Heart right ventricle (tissue), 16 donors: ENCODE data around the gene SH3RF1. TPM values are rescaled to one million over a fixed set of nuclear protein-coding genes. Genes with fewer than 3 reads are reported as not detected.
A peak's percentile ranks its signal among the peaks of the same experiment; 100 is the strongest.

ENCODE experiments used
- ATAC-seq, 8 donors: fragments of 200-7000 bp; cut with Tn5 transposase; one replicate each; pipeline ENCODE4 v1.9.1; 2020; ENCODE audit warnings: mild to moderate bottlenecking in 8 of 8, moderate library complexity in 8 of 8, moderate number of reproducible peaks in 1 of 8
- DNase-seq, 2 donors: peaks; one replicate each; pipeline ENCODE4 v3.0.0-alpha.2; 2020
- H3K27ac ChIP-seq, 10 donors: fragments of 200-600 bp; sonication (generic) in 2 of 10; one replicate each; pipeline versions ENCODE4 v1.5.0 to v1.8.0; 2020 to 2022; ENCODE audit warnings: mild to moderate bottlenecking in 3 of 10
- H3K27me3 ChIP-seq, 7 donors: fragments of 200-600 bp; one replicate each; pipeline ENCODE4 v1.8.0; 2021 to 2022; ENCODE audit warnings: mild to moderate bottlenecking in 2 of 7
- H3K36me3 ChIP-seq, 9 donors: fragments of 200-600 bp; sonication (generic) in 1 of 9; one replicate each; pipeline versions ENCODE4 v1.5.0 to v1.8.0; 2020 to 2022; ENCODE audit warnings: mild to moderate bottlenecking in 2 of 9
- H3K4me1 ChIP-seq, 9 donors: fragments of 200-600 bp; sonication (generic) in 1 of 9; one replicate each; pipeline versions ENCODE4 v1.5.0 to v1.8.0; 2020 to 2022; ENCODE audit warnings: mild to moderate bottlenecking in 4 of 9
- H3K4me3 ChIP-seq, 10 donors: fragments of 200-600 bp; sonication (generic) in 2 of 10; one replicate each; pipeline versions ENCODE4 v1.5.0 to v1.8.0; 2020 to 2022; ENCODE audit warnings: mild to moderate bottlenecking in 7 of 10, moderate library complexity in 2 of 10
- H3K9me3 ChIP-seq, 11 donors: fragments of 200-600 bp in 10 of 11; sonication (generic) in 2 of 11; one replicate each; pipeline versions ENCODE4 v1.5.0 to v1.8.0; 2013 to 2022; ENCODE audit warnings: mild to moderate bottlenecking in 2 of 11, control low read depth in 1 of 11, moderate library complexity in 1 of 11
- CTCF ChIP-seq, 9 donors: fragments of 200-600 bp; sonication (generic) in 2 of 9; IDR thresholded peaks; one replicate each; pipeline versions ENCODE4 v1.5.0 to v1.8.0; 2021 to 2022; ENCODE audit warnings: antibody characterized with exemption in 9 of 9, mild to moderate bottlenecking in 5 of 9, moderate library complexity in 1 of 9
- WGBS, 2 donors: extraction: QIAGEN DNeasy Blood & Tissue Kit; methylation state at CpG; one replicate each; pipeline ENCODE4 v1.1.7; 2013; ENCODE audit warnings: inconsistent platforms in 1 of 2; 5-methylcytosine and 5-hydroxymethylcytosine counted together
- intact Hi-C, 10 donors: fragments of 100-400 bp; cut with DNase I; formaldehyde crosslinking; loops; one replicate each; pipeline versions ENCODE4 v1.11.1 to v1.14.2; 2022
- polyA plus RNA-seq, 2 donors: library from polyadenylated mRNA; stranded (reverse); fragments of 200-250 nt; gene quantifications; one replicate each; pipeline ENCODE4 v1.2.3, GENCODE V29; 2013
- total RNA-seq, 10 donors: library from RNA; stranded (reverse); fragmentation: NEBNext Ultra II Directional in 3 of 10; extraction: Animal tissue kit (Norgen Biotek cat#: 25700) in 3 of 10; gene quantifications; one replicate each; pipeline versions ENCODE4 v1.2.1 to v1.2.4, GENCODE V29; 2021 to 2023
- donor health status: Arrhythmogenic right ventricular cardiomyopathy.
- donor health status: ischemic (EF 13 %, LVEDD 7.1; RV severe dilation, severe dysfunction).
- donor health status: healthy with polysubstance abuse.
- donor health status: DM: no; HTN: yes; CAD: no.
- donor health status: DM: no; HTN: no; CAD: no.
- donor health status: ischemic (EF 25% LVEDD 6.9; RV normal size, moderate dysfunction).
- donor health status: ischemic (EF 25% LVEDD 5.7; RV mildly dilated, moderate dysfunction).
- donor health status: healthy.
- donor health status: DM: yes; HTN: yes; CAD: no.
- donor health status: Ischemic cardiomyopathy.
- donor health status: ischemic (EF 35%, LVEDD 5.7; RV mildly dilated, moderate dysfunction).
- donor health status: nonischemic (EF 11% LVEDD 7.7; RV severe dilation, severe dysfunction).
- donor health status: DM: yes; HTN: yes; CAD: no.
- donor health status: PGD.
- donor health status: ischemic (EF 29% LVEDD 5.4; RV normal size, mild dysfunction).
- donor health status: nonischemic (EF 23%, LVEDD 6.1; RV moderate dilation, normal function).

Gene SH3RF1
- total and polyA plus RNA-seq, 12 donors = 2.6 to 11.7 (median 8.9) TPM

GRCh38 chr4:169256856-169257761, 13.6 kb downstream of the SH3RF1 start:
- no peaks in the 10 kb centered on the region for H3K36me3 ChIP-seq
- H3K9me3 ChIP-seq = no peaks in the 10 kb centered on the region
- peaks cover 3 to 90% (median 66%) of the 10 kb centered on the region in 9 donors for H3K4me1 ChIP-seq
- no peak for ATAC-seq
- WGBS, 2 donors = 61 to 69% methylated on average over 4 of the region's 4 CpGs
- no peak overlapping the region for H3K4me3 ChIP-seq
- no peak for DNase-seq
- intact Hi-C loops = no loop called here
- H3K27me3 ChIP-seq = no peaks in the 10 kb centered on the region
- no peak overlapping the region for H3K27ac ChIP-seq
- TF ChIP-seq CTCF (IDR thresholded peaks at IDR 0.05) = no peak

GRCh38 chr4:169256101-169256612, 14.6 kb downstream of the SH3RF1 start:
- H3K4me1 ChIP-seq = peaks cover 5 to 95% (median 73%) of the 10 kb centered on the region in 9 donors

GRCh38 chr4:169254546-169254983, 16.2 kb downstream of the SH3RF1 start:
- Histone ChIP-seq H3K4me3 (no peak overlapping the region), H3K9me3 (no peaks in the 10 kb centered on the region), H3K27me3 (no peaks in the 10 kb centered on the region), H3K27ac (peak overlapping the region in 4 of 10 donors; percentile 0 to 21 (median 17)), H3K36me3 (no peaks in the 10 kb centered on the region), H3K4me1 (peaks cover 2 to 89% (median 68%) of the 10 kb centered on the region in 9 donors)
- peak in 1 of 2 donors; percentile 41 for DNase-seq
- ATAC-seq = peak in 7 of 8 donors; percentile 37 to 79 (median 61)
- intact Hi-C loops = no loop called here
- no peak for TF ChIP-seq CTCF (IDR thresholded peaks at IDR 0.05)
- 35 to 42% methylated on average over 5 of the region's 5 CpGs for WGBS, 2 donors

More at GRCh38 chr4:169256101-169256612, 14.6 kb downstream of the SH3RF1 start:
- WGBS, 2 donors = 78 to 79% methylated on average over 3 of the region's 3 CpGs
- TF ChIP-seq CTCF (IDR thresholded peaks at IDR 0.05) = no peak
- H3K27me3 ChIP-seq = no peaks in the 10 kb centered on the region
- no peak for DNase-seq
- H3K9me3 ChIP-seq = no peaks in the 10 kb centered on the region
- H3K36me3 ChIP-seq = no peaks in the 10 kb centered on the region
- no peak overlapping the region for H3K27ac ChIP-seq
- no peak for ATAC-seq
- intact Hi-C loops = no loop called here
- H3K4me3 ChIP-seq = no peak overlapping the region

GRCh38 chr4:169253904-169254303, 16.9 kb downstream of the SH3RF1 start:
- 0 to 7% methylated on average over 1 of the region's 1 CpG for WGBS, 2 donors

More at GRCh38 chr4:169253904-169254303, 16.9 kb downstream of the SH3RF1 start:
- intact Hi-C loops = no loop called here
- H3K27ac ChIP-seq = peak overlapping the region in 2 of 10 donors; percentile 17 to 21
- H3K9me3 ChIP-seq = no peaks in the 10 kb centered on the region
- TF ChIP-seq CTCF (IDR thresholded peaks at IDR 0.05) = no peak
- no peaks in the 10 kb centered on the region for H3K36me3 ChIP-seq
- H3K4me3 ChIP-seq = no peak overlapping the region
- no peaks in the 10 kb centered on the region for H3K27me3 ChIP-seq
- ATAC-seq (no peak), DNase-seq (no peak)
- H3K4me1 ChIP-seq = peaks cover 2 to 88% (median 68%) of the 10 kb centered on the region in 9 donors
